H9 (cell line): ENCODE data around the gene INHBB. TPM values are rescaled to one million over a fixed set of nuclear protein-coding genes. Genes with fewer than 3 reads are reported as not detected.

Experiments used
- DNase-seq: peaks from one replicate; pipeline ENCODE4 v3.0.0-alpha.2; 2017
- H2AFZ ChIP-seq: one replicate; pipeline ENCODE4 v1.6.1; 2013; ENCODE audit warnings: mild to moderate bottlenecking, low read length, control low read depth, moderate library complexity
- H2AK5ac ChIP-seq: 2 replicates; pipeline ENCODE4 v1.6.1; 2013; ENCODE audit warnings: low read length, control low read depth, mixed read lengths; ENCODE audit not compliant: insufficient read length
- H2BK120ac ChIP-seq: one replicate; pipeline ENCODE4 v1.6.1; 2013; ENCODE audit warnings: low read depth, mild to moderate bottlenecking, low read length, control low read depth, inconsistent platforms; ENCODE audit not compliant: poor library complexity, severe bottlenecking
- H2BK12ac ChIP-seq: 2 replicates; pipeline ENCODE4 v1.6.1; 2013; ENCODE audit warnings: low read length, control low read depth, mixed read lengths, low read depth; ENCODE audit not compliant: insufficient read length
- H2BK15ac ChIP-seq: 2 replicates; pipeline ENCODE4 v1.6.1; 2013; ENCODE audit warnings: low read depth, low read length, control low read depth
- H2BK20ac ChIP-seq: one replicate; pipeline ENCODE4 v1.6.1; 2013; ENCODE audit warnings: low read depth, mild to moderate bottlenecking, low read length, control low read depth, inconsistent platforms; ENCODE audit not compliant: poor library complexity, severe bottlenecking
- H2BK5ac ChIP-seq: 2 replicates; pipeline ENCODE4 v1.6.1; 2013; ENCODE audit warnings: low read length, control low read depth, mixed read lengths; ENCODE audit not compliant: insufficient read length
- H3K14ac ChIP-seq: 2 replicates; pipeline ENCODE4 v1.6.1; 2013; ENCODE audit warnings: low read length, control low read depth; ENCODE audit not compliant: insufficient read depth
- H3K18ac ChIP-seq: 2 replicates; pipeline ENCODE4 v1.6.1; 2013; ENCODE audit warnings: low read depth, mild to moderate bottlenecking, mixed read lengths, low read length, control low read depth; ENCODE audit not compliant: insufficient read length
- H3K23ac ChIP-seq: 2 replicates; pipeline ENCODE4 v1.6.1; 2013; ENCODE audit warnings: low read length, control low read depth, mixed read lengths, low read depth; ENCODE audit not compliant: insufficient read length
- H3K23me2 ChIP-seq: 2 replicates; pipeline ENCODE4 v1.6.1; 2013; ENCODE audit warnings: low read depth, mild to moderate bottlenecking, mixed read lengths, low read length, control low read depth; ENCODE audit not compliant: insufficient read length, poor library complexity, severe bottlenecking
- H3K27ac ChIP-seq: 2 replicates; pipeline ENCODE4 v1.5.1; 2013; ENCODE audit warnings: low read length, control low read depth, mixed read lengths, low read depth; ENCODE audit not compliant: insufficient read length
- H3K27me3 ChIP-seq: 2 replicates; pipeline ENCODE4 v1.6.1; 2013; ENCODE audit warnings: low read length, control low read depth, inconsistent platforms; ENCODE audit not compliant: insufficient read depth
- H3K4ac ChIP-seq: 2 replicates; pipeline ENCODE4 v1.6.1; 2013; ENCODE audit warnings: low read depth, mild to moderate bottlenecking, control low read depth, inconsistent platforms, low read length, moderate library complexity
- H3K4me1 ChIP-seq: 2 replicates; pipeline ENCODE4 v1.6.1; 2013; ENCODE audit warnings: low read length, control low read depth, inconsistent platforms; ENCODE audit not compliant: insufficient read depth
- H3K4me2 ChIP-seq: 2 replicates; pipeline ENCODE4 v1.6.1; 2013; ENCODE audit warnings: low read length, control low read depth, mixed read lengths; ENCODE audit not compliant: insufficient read length, insufficient read depth
- H3K56ac ChIP-seq: 2 replicates; pipeline ENCODE4 v1.6.1; 2013; ENCODE audit warnings: low read depth, mild to moderate bottlenecking, mixed read lengths, low read length, control low read depth; ENCODE audit not compliant: insufficient read length
- H3K79me1 ChIP-seq: 2 replicates; pipeline ENCODE4 v1.6.1; 2013; ENCODE audit warnings: low read depth, mild to moderate bottlenecking, moderate library complexity, low read length, control low read depth, inconsistent platforms; ENCODE audit not compliant: insufficient read depth, poor library complexity, severe bottlenecking
- H3K79me2 ChIP-seq: 2 replicates; pipeline ENCODE4 v1.6.1; 2013; ENCODE audit warnings: low read length, control low read depth, inconsistent platforms; ENCODE audit not compliant: insufficient read depth
- H3K9ac ChIP-seq: 2 replicates; pipeline ENCODE4 v1.6.1; 2013; ENCODE audit warnings: low read length, control low read depth, mixed read lengths; ENCODE audit not compliant: insufficient read length; ENCODE audit errors: extremely low read depth
- H3K9me3 ChIP-seq: one replicate; pipeline ENCODE4 v1.6.1; 2013; ENCODE audit warnings: low read depth, low read length, inconsistent platforms; ENCODE audit not compliant: control insufficient read depth
- H3T11ph ChIP-seq: one replicate; pipeline ENCODE4 v1.6.1; 2013; ENCODE audit warnings: mild to moderate bottlenecking, low read length, control low read depth, inconsistent platforms
- H4K20me1 ChIP-seq: one replicate; pipeline ENCODE4 v1.6.1; 2013; ENCODE audit not compliant: control insufficient read depth, insufficient read length, insufficient read depth
- H4K5ac ChIP-seq: 2 replicates; pipeline ENCODE4 v1.6.1; 2013; ENCODE audit warnings: low read depth, mild to moderate bottlenecking, mixed read lengths, low read length, control low read depth; ENCODE audit not compliant: insufficient read length
- H4K8ac ChIP-seq: replicated peaks from 2 replicates; pipeline ENCODE4 v1.6.1; 2013; ENCODE audit warnings: low read length, control low read depth, mixed read lengths, low read depth; ENCODE audit not compliant: insufficient read length
- H4K91ac ChIP-seq: 2 replicates; pipeline ENCODE4 v1.6.1; 2013; ENCODE audit warnings: low read depth, mild to moderate bottlenecking, moderate library complexity, mixed read lengths, low read length, control low read depth; ENCODE audit not compliant: insufficient read length
- H3K27ac Mint-ChIP-seq, 3 experiments: 2 replicates in 2 of 3; 3 replicates in 1 of 3; pipeline ENCODE4 v1.8.0; 2020 to 2021; ENCODE audit warnings: mixed read lengths in 3 of 3, mild to moderate bottlenecking in 1 of 3, moderate library complexity in 1 of 3
- H3K27me3 Mint-ChIP-seq: 2 replicates; pipeline ENCODE4 v1.8.0; 2021; ENCODE audit warnings: low read depth, mild to moderate bottlenecking, moderate library complexity, mixed read lengths
- H3K36me3 Mint-ChIP-seq, 3 experiments: 2 replicates in 2 of 3; 3 replicates in 1 of 3; pipeline ENCODE4 v1.8.0; 2020 to 2021; ENCODE audit warnings: low read depth in 3 of 3, mixed read lengths in 3 of 3; ENCODE audit not compliant: insufficient read depth in 1 of 3
- H3K4me1 Mint-ChIP-seq, 2 experiments: 2 replicates each; pipeline ENCODE4 v1.8.0; 2020; ENCODE audit warnings: mixed read lengths in 2 of 2
- H3K4me3 Mint-ChIP-seq, 2 experiments: 2 replicates in 1 of 2; 3 replicates in 1 of 2; pipeline ENCODE4 v1.8.0; 2020 to 2021; ENCODE audit warnings: mild to moderate bottlenecking in 2 of 2, mixed read lengths in 2 of 2, moderate library complexity in 1 of 2
- H3K9me3 Mint-ChIP-seq, 2 experiments: 2 replicates in 1 of 2; 3 replicates in 1 of 2; pipeline ENCODE4 v1.8.0; 2020; ENCODE audit warnings: mild to moderate bottlenecking in 2 of 2, mixed read lengths in 2 of 2, moderate library complexity in 1 of 2
- CTCF ChIP-seq: fragments of 200-600 bp; sonication (generic); conservative IDR thresholded peaks from 3 replicates; pipeline ENCODE4 v1.8.0; 2021; ENCODE audit warnings: antibody characterized with exemption, mild to moderate bottlenecking
- WGBS: extraction: QIAGEN DNeasy Blood & Tissue Kit; methylation state at CpG from one replicate; pipeline ENCODE4 v1.1.7; 2013; ENCODE audit warnings: missing lambda C conversion rate, low lambda C conversion rate, mixed read lengths; ENCODE audit not compliant: insufficient read length; ENCODE audit errors: extremely low coverage; 5-methylcytosine and 5-hydroxymethylcytosine counted together
- total RNA-seq: library from RNA; stranded (reverse); gene quantifications from 2 replicates; pipeline ENCODE4 v1.2.1, GENCODE V29; 2021

Gene INHBB
- total RNA-seq, 1 experiment from 2014 or later, result 0.13 TPM

GRCh38 chr2:120321721-120322284 is 24.1 kb upstream of the INHBB start:
- Histone ChIP-seq H3K79me2 (no peaks in the 10 kb centered on the region), H2BK5ac (no peak overlapping the region), H3K18ac (no peak overlapping the region), H3K79me1 (no peaks in the 10 kb centered on the region), H3K9ac (no peak overlapping the region), H3K56ac (no peak overlapping the region), H4K5ac (no peak overlapping the region), H4K20me1 (no peaks in the 10 kb centered on the region), H3K9me3 (no peaks in the 10 kb centered on the region), H3K4ac (no peak overlapping the region), H3K23ac (no peak overlapping the region), H2BK120ac (no peak overlapping the region), H4K91ac (no peak overlapping the region), H3K4me1 (no peaks in the 10 kb centered on the region), H3K27ac (no peak overlapping the region), H4K8ac (no peak overlapping the region), H2AFZ (no peak overlapping the region), H3K4me2 (no peak overlapping the region), H3K27me3 (no peaks in the 10 kb centered on the region), H3K23me2 (no peaks in the 10 kb centered on the region), H2BK20ac (no peak overlapping the region), H2BK12ac (no peak overlapping the region), H2BK15ac (no peak overlapping the region), H3T11ph (no peak overlapping the region), H3K14ac (no peak overlapping the region), H2AK5ac (no peak overlapping the region)
- TF ChIP-seq CTCF, result no peak
- no CpG with 5 or more reads among the region's 10 CpGs for WGBS
- H3K4me3 Mint-ChIP-seq, result no peak overlapping the region
- H3K9me3 Mint-ChIP-seq, result no peaks in the 10 kb centered on the region
- no peak overlapping the region for H3K27ac Mint-ChIP-seq
- H3K27me3 Mint-ChIP-seq, result peaks cover 65% of the 10 kb centered on the region
- H3K4me1 Mint-ChIP-seq, result no peaks in the 10 kb centered on the region
- no peaks in the 10 kb centered on the region for H3K36me3 Mint-ChIP-seq
- DNase-seq, result no peak
